ENCODE data around the gene ITGAV.

Gene ITGAV

DNA sequence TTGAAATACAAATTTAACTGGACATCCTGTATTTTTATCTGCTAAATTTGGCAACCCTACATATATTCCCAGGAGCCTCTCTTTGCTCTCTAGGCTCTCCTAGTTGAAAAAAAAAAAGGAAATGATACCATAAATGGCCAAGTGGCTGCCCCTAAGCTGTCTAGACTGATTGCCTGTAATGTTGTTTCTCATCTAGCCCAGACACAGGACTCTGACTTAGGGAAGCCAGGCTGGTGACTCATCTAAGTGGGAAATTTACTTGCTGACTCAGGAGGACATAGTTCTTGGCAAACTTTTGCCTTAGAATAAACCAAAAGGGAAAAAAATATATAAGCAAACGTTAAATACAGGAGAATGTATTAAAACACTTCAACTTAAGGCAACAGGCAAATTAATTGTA is 14.6 kb upstream of the ITGAV start:
- DNase-seq (ENCODE audit: low spot score): no peak

DNA sequence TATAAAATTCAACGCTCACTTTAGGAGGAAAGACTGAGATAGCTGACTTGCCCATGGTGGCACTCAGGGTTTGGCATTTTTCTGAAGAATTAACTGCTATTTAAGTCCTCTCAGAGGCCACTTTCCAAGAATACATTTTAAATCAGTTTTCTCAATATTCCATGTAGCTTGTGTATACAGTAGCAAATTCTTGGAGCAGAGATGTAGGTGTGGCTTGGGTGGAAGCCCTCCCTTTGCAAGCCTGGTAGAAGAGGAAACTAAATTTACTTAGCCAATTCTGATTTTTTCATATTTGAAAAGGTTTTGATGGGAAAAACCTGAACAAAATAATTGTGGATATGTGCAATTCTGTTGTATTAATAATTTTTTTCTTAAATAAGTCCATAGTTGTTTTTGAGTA is 14.0 kb upstream of the ITGAV start:
- DNase-seq (ENCODE audit: low spot score): no peak

DNA sequence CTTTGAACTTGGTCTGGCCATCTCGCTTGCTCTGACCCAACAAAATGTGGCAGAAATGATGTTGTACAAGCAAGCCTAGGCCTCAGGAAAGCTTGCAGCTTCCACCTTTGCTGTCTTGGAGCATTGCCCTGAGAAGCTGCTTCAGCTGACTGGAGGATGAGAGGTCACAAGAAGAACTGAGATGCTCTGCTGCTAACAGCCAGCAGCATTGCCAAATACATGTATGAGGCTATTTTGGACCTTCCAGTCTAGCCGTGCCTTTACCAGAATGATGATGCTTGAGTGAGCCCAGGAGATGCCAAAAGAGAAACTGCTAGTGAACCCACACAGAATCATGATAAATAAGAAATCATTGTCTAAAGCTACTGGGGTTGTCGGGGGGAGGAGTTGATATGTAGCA is 13.2 kb upstream of the ITGAV start:
- DNase-seq (ENCODE audit: low spot score): no peak

DNA sequence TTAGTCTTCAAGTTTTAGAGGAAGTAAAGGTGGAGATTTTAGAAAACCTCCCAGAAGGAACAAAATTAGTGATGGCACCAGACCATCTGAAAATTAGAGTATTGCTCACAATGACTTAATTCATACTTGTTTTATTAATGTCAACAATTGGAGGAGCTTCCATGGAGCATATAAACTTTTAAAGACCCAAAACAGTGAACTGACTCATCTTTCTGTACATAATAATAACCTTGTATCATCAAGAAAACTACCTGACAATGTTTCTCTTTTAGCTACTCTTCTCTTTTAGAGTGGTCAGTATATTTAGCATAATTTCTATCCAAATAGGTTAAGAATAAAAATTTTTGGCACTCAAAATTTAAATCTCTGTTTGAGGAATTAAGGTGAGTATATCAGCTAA is 7.2 kb upstream of the ITGAV start:
- DNase-seq (ENCODE audit: low spot score): no peak

DNA sequence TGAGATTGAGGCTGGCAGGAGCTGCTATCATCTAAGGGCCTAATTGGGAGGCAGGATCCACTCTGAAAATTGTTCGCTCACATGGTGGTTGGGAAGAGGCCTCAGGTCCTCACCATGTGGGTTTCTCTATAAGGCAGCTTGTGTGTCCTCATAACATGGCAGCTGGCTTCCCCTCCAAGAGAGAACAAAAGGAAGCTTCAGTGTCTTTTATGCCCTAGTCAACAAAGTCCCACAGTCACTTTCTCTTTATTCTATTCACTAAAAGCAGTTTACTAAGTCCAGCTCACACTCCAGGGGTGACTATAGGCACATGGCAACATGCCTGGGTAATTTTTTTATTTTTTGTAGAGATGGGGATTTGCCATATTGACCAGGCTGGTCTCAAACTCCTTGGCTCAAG is 5.8 kb upstream of the ITGAV start:
- no peak for DNase-seq (ENCODE audit: low spot score)

DNA sequence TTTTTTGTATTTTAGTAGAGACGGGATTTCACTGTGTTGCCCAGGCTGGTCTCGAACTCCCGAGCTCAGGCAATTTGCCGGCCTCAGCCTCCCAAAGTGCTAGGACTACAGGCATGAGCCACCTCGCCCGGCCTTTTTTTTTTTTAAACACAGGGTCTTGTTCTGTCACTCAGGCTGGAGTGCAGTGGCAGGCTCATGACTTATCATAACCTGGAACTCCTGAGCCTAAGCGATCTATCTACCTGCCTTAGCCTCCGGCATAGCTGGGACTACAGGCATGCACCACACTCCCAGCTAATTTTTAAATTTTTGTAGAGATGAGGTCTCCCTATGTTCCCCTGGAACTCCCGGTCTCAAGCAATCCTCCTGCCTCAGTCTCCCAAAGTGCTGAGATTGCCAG is 1.4 kb upstream of the ITGAV start:
- no peak for DNase-seq (ENCODE audit: low spot score)

DNA sequence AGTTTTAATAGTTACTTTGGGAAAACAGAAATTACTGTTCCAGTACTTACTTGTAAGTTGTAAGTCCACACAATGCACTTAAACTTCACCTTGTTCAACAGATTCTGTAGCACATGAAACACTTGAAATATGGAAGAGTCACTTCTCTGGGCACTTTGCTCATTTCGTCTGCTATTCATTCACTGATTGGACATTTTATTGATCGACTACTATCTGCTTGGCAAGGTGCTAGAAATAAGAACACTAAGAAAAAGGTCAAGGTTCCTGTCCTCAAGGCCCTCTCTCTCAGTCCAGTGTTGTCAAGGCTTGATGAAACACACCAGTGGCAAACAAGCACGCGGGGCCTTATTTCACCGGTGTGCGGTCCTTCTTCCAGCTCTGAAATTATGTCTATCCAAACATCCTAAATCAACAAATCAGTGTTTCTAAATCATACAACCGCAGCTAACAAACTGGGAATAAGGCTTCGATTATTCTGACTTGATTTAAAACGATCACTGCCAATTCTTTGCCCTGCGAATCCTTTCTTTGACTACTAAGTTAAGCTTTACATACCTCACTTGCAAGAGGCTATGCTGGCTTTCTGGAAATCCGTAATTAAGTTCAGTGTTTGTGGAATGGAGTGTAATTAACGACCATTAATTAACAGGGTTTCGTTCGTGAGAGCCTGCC is 780 bp upstream of the ITGAV start:
- no peak for DNase-seq (ENCODE audit: low spot score)

DNA sequence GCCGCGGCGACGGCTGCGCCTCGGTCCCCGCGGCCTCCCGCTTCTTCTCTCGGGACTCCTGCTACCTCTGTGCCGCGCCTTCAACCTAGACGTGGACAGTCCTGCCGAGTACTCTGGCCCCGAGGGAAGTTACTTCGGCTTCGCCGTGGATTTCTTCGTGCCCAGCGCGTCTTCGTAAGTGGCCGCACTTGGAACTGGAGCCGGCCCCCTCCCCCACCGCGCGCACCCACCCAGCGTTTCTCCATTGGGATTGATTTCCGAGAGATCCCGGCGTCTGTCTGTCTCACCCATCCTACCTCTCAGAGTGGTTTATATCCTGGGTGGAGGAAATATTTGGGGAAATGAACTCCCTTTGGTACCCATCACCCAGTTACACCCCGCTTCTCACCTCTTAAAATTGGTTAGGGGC is 498 bp downstream of the ITGAV start:
- DNase-seq (ENCODE audit: low spot score): no peak

DNA sequence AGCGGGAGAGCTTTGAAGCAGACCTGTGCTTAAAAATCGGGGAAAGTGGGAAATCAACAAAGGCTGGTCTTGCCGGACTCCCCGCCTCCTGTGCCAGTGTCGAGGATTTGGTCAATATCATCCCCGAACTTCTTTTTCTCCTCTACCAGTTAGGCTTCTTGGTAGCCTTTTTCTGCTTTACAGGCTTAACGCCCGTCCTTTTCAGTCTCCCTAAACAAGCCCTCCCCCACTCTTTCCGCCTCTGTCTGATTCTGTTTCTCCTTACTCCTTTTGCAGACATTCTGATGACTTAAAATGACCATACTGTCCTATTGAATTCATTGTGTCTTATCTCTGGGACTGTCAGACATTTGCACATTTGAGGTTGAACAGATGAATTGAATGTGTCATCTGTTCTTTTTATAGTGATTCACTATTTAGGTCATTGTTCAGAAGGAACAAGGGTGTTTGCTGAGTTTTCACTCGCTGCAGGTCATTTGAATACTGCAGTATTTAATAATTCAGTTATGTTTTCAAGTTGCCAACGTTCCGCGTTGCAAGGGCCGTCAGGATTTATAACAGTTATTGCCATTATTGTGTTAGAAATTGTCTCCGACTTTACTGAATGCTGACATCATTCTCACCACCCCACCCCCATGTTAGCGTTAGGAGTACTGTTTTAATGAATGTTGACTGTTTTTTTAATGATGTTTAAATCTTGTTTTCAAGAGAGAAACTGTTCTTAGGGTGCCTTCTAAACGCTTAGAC is 1.1 kb downstream of the ITGAV start:
- peak; percentile 63 for DNase-seq (ENCODE audit: low spot score)

DNA sequence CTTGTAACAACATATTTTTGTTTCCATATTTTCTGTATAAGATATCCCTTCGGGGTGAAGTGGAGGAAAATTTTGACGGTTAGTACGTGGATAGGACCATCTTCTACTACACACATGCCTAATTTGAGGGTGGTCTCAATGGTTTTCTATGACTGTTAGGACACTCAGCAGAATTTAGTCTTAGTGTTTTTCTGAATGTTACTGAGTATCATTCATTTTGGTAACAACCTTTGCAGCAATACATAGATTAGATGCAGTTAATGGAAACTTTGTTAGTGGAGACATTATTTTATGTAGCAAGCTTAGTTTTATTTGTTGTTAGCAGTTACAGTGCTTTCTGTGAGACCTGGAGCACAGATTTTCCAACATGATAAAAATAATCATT is 1.6 kb downstream of the ITGAV start:
- no peak for DNase-seq (ENCODE audit: low spot score)

DNA sequence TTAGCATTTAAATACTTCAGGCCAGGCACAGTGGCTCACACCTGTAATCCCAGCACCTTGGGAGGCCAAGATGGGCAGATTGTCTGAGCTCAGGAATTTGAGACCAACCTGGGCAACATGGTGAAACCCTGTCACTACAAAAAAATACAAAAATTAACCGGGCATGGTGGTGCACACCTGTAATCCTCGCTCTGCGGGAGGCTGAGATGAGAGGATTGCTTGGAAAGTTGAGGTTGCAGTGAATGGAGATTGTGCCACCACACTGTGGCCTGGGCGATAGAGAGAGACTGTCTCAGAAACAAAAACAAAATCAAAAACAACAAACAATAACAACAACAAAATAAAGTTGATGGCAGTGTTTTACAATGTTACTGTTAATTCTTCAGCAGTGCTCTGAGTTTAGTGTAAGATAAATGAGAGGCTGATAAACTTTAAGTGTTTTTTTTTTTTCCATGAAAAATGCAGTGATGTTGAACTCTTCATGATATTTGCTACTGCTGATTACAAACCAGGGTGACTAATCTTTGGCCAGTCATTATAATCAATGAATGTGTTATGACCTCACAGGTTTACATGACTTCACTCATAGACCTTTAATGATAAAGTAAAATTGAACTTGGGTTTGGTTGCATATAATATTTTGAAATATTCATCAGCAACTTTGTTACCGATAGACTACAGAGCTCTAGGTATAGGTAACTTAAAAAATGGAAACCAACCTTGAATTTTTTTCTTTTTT is 2.5 kb downstream of the ITGAV start:
- no peak for DNase-seq (ENCODE audit: low spot score)

DNA sequence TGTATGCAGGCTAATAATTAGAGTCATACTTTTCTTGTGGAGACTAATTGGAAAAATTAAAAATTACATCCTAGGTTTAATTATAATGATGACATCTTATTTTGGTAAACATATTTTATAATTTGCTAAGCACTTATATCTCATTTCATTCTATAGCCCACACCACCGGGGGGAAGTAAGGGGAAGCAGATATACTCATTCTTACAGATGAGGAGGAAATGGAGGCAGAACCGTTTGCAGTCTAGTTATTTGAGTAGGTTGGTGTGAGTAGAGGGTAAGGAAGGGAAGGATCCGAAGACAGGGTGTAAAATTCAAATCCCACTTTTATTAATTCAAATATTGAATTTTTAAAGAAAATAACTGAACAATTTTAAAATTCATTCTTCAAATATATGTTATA is 3.7 kb downstream of the ITGAV start:
- DNase-seq (ENCODE audit: low spot score): no peak

DNA sequence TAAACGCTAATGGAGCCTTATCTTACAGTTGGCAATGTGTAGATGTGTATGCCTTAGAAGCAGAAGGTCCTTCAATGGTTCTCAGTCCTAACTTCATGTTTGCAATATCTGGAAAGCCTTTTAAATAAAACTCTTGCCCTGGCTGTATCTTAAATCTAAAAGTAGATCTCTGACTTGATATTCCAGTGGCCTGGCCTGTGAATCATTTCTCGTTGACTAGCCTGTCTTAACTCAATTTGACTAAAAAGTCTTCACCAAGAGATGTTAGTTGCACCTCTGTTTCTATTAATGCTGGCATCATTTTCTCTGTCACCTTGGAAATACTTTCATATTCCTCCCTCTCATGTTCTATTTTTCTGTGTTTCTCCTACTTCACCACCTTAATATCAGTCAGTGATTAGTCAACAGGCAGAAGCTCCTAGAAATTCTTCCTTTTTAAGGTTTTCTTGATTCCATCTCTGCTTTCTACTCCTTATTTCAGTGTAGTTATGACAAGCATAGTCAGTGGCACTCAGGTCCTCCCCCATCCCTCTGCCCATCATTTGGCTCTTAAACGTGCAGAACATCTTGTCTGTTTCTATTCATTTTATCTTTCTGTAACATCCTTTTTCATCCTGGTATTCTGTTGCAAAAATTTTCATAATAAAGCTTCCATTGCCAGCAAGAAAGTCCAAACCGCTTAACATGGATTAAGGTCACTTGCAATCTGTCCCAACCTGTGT is 4.3 kb downstream of the ITGAV start:
- no peak for DNase-seq (ENCODE audit: low spot score)

DNA sequence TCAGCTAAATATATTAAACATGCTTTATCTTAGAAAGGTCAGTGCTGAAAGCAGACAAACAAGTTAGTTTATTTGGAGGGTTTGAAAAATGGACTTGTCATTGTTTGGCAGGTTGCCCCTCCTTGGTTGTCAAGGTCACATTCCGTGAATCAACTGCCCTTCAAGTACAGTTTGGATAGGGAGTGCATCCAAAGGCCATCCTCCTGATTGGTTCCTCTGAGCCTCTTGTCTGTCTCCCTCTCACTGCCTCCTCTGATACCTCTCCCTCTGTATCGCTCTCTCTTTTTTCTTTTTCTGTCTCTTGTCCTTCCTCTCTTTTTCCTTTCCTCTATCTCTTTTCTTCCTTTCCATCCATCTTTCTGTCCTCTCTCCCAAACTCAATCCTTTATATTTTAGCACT is 5.4 kb downstream of the ITGAV start:
- no peak for DNase-seq (ENCODE audit: low spot score)

DNA sequence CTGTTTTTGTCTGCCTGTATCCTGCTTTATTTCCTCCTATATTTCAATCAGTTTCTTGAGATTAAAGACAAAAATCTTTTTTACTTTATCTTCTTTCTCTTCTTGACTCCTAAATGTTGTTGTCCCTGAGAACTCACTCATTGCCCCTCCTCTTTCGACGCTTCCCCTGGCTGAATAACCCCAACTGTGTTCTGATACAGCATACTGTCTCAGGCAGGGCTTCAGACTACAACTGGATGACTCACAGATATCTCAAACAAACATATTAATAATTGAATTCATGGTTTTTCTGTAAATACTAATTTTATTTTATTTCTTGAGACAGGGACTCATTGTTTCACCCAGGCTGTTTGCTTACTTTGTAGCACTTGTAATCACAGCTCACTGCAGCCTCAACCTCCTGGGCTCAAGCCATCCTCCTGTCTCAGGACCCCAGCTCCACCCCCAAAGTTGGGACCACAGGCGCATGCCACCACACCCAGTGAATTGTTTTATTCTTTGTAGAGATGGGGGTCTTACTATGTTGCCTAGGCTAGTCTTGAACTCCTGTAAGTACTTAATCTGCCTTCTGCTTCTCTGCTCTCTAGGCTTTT is 9.4 kb downstream of the ITGAV start:
- DNase-seq (ENCODE audit: low spot score): no peak

DNA sequence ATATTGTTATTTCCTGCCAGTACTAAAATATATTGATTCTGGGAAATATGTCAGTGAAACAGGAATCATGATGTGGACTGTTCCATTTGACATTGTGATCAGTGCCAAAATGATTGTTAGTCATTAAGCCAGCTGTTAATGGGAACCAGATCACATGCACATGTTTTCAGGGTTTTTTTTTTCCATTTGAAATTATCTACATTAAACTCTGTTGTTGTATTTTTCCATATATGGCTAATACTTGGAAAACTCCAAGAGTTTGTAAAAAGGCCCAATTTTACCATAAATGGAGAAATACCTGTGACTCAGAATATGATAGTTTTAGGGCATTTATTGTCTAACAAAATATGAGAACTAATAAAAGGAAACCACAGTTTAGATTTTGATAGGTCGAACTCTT is 13.4 kb downstream of the ITGAV start:
- no peak for DNase-seq (ENCODE audit: low spot score)

DNA sequence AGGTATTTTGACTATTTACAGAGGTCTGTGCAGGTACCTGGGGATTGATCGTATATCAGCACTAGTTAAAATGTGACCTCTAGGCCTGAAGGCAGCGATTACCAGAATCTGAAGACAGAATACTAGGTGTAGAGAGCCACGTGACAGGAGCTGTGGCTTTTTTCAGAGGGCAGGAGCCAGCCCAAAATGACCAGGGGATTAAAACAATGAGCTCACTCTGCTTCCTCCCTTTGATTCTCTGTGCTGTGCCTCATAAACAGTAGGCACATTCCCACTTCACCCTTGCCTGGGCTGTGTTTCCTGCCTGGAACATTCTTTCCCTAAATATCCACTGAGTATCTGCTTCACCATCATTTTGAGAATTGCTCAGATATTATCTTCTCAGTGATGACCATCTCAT is 15.2 kb downstream of the ITGAV start:
- DNase-seq (ENCODE audit: low spot score): no peak

DNA sequence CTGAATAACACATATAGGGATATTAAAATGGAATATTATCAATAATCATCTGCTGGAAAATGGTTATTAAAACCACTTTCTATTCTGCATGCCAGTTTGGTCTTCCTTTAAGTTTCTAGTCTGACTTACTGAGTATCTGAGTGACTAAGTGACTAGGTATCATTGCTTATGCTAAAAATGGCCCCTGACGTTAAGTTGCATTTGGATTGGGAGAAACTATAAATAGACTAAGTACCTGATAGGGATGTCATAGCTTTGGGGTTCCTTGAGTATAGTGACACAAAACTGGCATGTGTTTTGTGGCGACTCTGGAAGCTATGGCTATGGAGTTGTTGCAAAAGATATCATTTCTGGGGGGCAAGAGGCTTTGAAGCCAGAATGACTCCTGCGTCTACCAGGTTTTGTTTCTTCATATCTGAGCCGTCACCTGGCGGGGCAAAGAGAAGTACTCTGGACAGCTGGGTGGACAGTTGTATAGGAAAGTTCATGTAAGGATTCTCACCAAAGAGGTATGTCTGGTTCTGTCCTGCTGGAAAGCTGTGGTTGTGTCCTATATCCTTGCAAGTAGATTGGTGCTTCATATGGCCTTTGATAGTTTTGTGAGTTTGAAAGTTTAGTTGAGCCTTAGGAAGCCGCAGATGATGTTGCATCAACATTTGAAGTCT is 17.9 kb downstream of the ITGAV start:
- no peak for DNase-seq (ENCODE audit: low spot score)

DNA sequence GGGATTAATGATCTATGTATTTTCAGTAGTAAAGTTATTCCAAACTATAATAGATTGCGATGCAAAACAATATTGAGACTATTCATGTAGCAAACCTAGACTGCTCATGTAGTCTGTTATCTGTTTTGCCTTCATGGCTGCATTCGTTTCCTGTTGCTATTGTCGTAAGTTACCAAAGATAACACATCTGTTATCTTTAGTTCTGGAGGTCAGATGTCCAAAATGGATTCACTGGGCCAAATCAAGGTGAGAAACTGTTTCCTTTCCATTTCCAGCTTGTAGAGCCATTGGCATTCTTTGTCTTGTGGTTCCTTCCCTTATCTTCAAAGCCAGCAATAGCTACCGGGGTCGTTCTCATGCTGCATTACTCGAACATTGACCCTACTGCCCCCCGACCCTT is 20.9 kb downstream of the ITGAV start:
- no peak for DNase-seq (ENCODE audit: low spot score)

DNA sequence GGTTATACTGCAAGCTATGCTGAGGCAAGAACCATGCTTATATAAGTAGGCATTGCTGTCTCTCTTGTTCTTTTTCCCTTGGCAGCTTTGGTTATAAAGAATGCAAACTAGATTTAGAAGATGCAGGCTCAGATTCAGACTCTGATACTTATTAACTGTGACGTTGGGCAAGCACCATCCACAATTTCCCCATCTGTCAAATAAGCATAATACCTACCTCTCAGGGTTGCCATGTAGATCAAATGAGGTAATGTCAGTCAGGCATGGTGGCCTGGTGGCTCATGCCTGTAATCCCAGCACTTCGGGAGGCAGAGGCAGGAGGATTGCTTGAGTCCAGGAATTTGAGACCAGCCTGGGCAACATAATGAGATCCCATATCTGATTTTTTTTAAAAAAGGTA is 21.7 kb downstream of the ITGAV start:
- DNase-seq (ENCODE audit: low spot score): no peak

DNA sequence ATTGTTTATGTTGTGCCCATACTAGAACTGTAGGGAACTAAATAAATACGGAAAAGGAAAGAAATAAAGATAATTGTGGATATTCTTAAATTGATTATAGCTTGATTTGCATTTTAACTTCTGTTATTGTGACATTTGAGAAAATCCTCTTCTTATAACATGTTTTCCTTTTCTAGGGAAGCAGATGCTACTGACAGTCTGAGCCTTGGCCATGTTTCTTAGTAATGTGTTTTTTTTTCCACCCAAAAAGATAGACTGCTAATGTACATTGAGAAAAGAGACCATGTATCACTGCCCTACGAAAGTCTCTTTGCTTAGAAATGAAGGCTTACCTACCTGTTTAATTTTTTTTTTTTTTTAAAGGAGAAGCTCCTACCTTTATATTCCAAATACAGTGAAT is 22.2 kb downstream of the ITGAV start:
- no peak for DNase-seq (ENCODE audit: low spot score)

Data from left forelimb (tissue), 1 donor.